Smooth muscle cell (in vitro differentiated cells): ENCODE results near the gene ARHGEF7. TPM values are rescaled to one million over a fixed set of nuclear protein-coding genes. Genes with fewer than 3 reads are reported as not detected.

Experiments
- DNase-seq: peaks from one replicate; lab custom pipeline; 2025; ENCODE audit not compliant: unreplicated experiment; lab: John Stamatoyannopoulos, UW
- H2AFZ ChIP-seq: fragments of 200-600 bp; sonication (generic); 2 replicates; pipeline ENCODE4 v1.6.0; 2016; ENCODE audit warnings: antibody characterized with exemption, low read depth, mild to moderate bottlenecking
- H3F3A ChIP-seq: fragments of 200-600 bp; sonication (generic); 2 replicates; pipeline ENCODE4 v1.6.0; 2017; ENCODE audit warnings: antibody characterized with exemption, low read depth
- H3K27ac ChIP-seq: fragments of 200-600 bp; sonication (generic); 2 replicates; pipeline ENCODE4 v1.5.1; 2016; ENCODE audit warnings: low read depth, mild to moderate bottlenecking
- H3K27me3 ChIP-seq: fragments of 200-600 bp; sonication (generic); 2 replicates; pipeline ENCODE4 v1.6.1; 2016; ENCODE audit warnings: low read depth, mild to moderate bottlenecking
- H3K36me3 ChIP-seq: fragments of 200-600 bp; sonication (generic); 2 replicates; pipeline ENCODE4 v1.5.1; 2016; ENCODE audit warnings: low read depth
- H3K4me1 ChIP-seq: fragments of 200-600 bp; sonication (generic); 2 replicates; pipeline ENCODE4 v1.5.1; 2016; ENCODE audit warnings: low read depth
- H3K4me2 ChIP-seq: fragments of 200-600 bp; sonication (generic); 2 replicates; pipeline ENCODE4 v1.6.0; 2016; ENCODE audit warnings: mild to moderate bottlenecking
- H3K4me3 ChIP-seq: fragments of 200-600 bp; sonication (generic); 2 replicates; pipeline ENCODE4 v1.5.1; 2016; ENCODE audit warnings: mild to moderate bottlenecking
- H3K79me2 ChIP-seq: fragments of 200-600 bp; sonication (generic); 2 replicates; pipeline ENCODE4 v1.6.0; 2016; ENCODE audit warnings: low read depth, mild to moderate bottlenecking
- H3K9ac ChIP-seq: fragments of 200-600 bp; sonication (generic); 2 replicates; pipeline ENCODE4 v1.6.0; 2016; ENCODE audit warnings: low read depth
- H3K9me3 ChIP-seq: fragments of 200-600 bp; sonication (generic); replicated peaks from 2 replicates; pipeline ENCODE4 v1.5.1; 2016; ENCODE audit warnings: low read depth
- H4K20me1 ChIP-seq: fragments of 200-600 bp; sonication (generic); 2 replicates; pipeline ENCODE4 v1.6.0; 2016; ENCODE audit warnings: low read depth
- CTCF ChIP-seq: fragments of 200-600 bp; sonication (generic); IDR thresholded peaks from 2 replicates; pipeline ENCODE4 v1.5.1; 2017; ENCODE audit warnings: borderline replicate concordance, mild to moderate bottlenecking, antibody characterized with exemption; ENCODE audit not compliant: insufficient read depth, poor library complexity, severe bottlenecking
- WGBS: methylation state at CpG from one replicate; pipeline ENCODE4 v1.1.7; 2016; ENCODE audit warnings: low lambda C conversion rate; 5-methylcytosine and 5-hydroxymethylcytosine counted together
- polyA plus RNA-seq: library from polyadenylated mRNA; unstranded; fragments of >200 nt; fragmentation: Nextera tagmentation; extraction: Ambion mirVana; gene quantifications from 2 replicates; pipeline ENCODE4 v1.2.1, GENCODE V29; 2016
- total RNA-seq: library from RNA; depleted of rRNA; stranded (reverse); fragments of >200 nt; gene quantifications from 2 replicates; pipeline ENCODE4 v1.2.3, GENCODE V29; 2014

Gene ARHGEF7
- total and polyA plus RNA-seq, 2 experiments from 2014 or later: 13.8 to 32.4 TPM

GRCh38 chr13:111319998-111320911 lies 205.1 kb downstream of the ARHGEF7 start, which contains the start of gene TEX29:
TEX29 (plus strand) TSS chr13:111320642; CDS start chr13:111320891, 249 bp downstream.
- H3K9ac ChIP-seq: no peak within 1 kb of the TSS
- TF ChIP-seq CTCF: no peak
- H3K27me3 ChIP-seq: no peaks in the 10 kb centered on the region
- H3K27ac ChIP-seq: no peak within 1 kb of the TSS
- no peak for DNase-seq
- no peaks in the 10 kb centered on the region for H3F3A ChIP-seq
- no peaks in the 10 kb centered on the region for H4K20me1 ChIP-seq
- 91% methylated on average over 32 of the region's 35 CpGs for WGBS
- H3K79me2 ChIP-seq: no peaks in the 10 kb centered on the region
- H3K9me3 ChIP-seq: no peaks in the 10 kb centered on the region
- H3K4me2 ChIP-seq: no peak within 1 kb of the TSS
- no peak within 1 kb of the TSS for H2AFZ ChIP-seq
- no peaks in the 10 kb centered on the region for H3K4me1 ChIP-seq
- H3K4me3 ChIP-seq: no peak within 1 kb of the TSS
- no peaks in the 10 kb centered on the region for H3K36me3 ChIP-seq

- Histone ChIP-seq H2AFZ (no peak overlapping the region), H3K79me2 (no peaks in the 10 kb centered on the region), H3K27me3 (no peaks in the 10 kb centered on the region), H3K27ac (no peak overlapping the region), H3F3A (no peaks in the 10 kb centered on the region), H3K4me1 (no peaks in the 10 kb centered on the region), H4K20me1 (no peaks in the 10 kb centered on the region), H3K9ac (no peak overlapping the region), H3K4me2 (no peak overlapping the region), H3K36me3 (no peaks in the 10 kb centered on the region), H3K9me3 (no peaks in the 10 kb centered on the region), H3K4me3 (no peak overlapping the region)
- no peak for DNase-seq
- WGBS: 96% methylated on average over 19 of the region's 19 CpGs
- no peak for TF ChIP-seq CTCF
Measured at GRCh38 chr13:111322001-111322915, 207.1 kb downstream of the ARHGEF7 start.

DNA sequence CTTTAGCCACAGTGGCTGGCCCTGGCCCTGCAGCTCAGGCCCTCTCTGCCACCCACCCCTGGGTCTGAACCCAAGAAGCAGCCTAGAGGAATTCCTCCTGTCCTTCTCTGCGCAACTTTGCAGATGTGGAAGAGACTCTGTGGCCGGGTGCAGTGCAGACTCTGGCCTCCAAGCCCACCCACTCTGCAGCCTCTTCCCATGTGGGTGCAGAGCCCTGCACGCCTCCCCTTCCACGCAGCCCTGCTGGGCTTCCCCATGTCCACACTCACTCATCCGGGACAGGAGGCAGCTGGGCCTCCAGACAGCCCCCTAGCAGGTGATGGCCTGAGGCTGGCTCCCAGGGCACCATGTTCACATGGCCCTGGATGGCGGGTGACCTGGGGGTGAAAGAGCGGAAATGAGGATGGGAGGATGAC lies 207.8 kb downstream of the ARHGEF7 start:
- Histone ChIP-seq H3F3A (no peaks in the 10 kb centered on the region), H4K20me1 (no peaks in the 10 kb centered on the region), H2AFZ (no peak overlapping the region), H3K4me1 (no peaks in the 10 kb centered on the region), H3K27me3 (no peaks in the 10 kb centered on the region), H3K9me3 (no peaks in the 10 kb centered on the region), H3K4me2 (no peak overlapping the region), H3K36me3 (no peaks in the 10 kb centered on the region), H3K9ac (no peak overlapping the region), H3K27ac (no peak overlapping the region), H3K4me3 (no peak overlapping the region), H3K79me2 (no peaks in the 10 kb centered on the region)
- no peak for TF ChIP-seq CTCF
- WGBS: 96% methylated on average over 7 of the region's 7 CpGs
- DNase-seq: no peak
